ENCODE results near the gene IFIT2. TPM values are rescaled to one million over a fixed set of nuclear protein-coding genes. Genes with fewer than 3 reads are reported as not detected.
A peak's percentile ranks its signal among the peaks of the same experiment; 100 is the strongest.
"Not testable (repeated sequence)": the region's sequence is repeated elsewhere in the genome, so short reads cannot be mapped to it uniquely, and the experiment has no call there.

Gene IFIT2
- total and polyA plus RNA-seq, 4 donors: 9.1 to 16.3 (median 12.4) TPM

DNA sequence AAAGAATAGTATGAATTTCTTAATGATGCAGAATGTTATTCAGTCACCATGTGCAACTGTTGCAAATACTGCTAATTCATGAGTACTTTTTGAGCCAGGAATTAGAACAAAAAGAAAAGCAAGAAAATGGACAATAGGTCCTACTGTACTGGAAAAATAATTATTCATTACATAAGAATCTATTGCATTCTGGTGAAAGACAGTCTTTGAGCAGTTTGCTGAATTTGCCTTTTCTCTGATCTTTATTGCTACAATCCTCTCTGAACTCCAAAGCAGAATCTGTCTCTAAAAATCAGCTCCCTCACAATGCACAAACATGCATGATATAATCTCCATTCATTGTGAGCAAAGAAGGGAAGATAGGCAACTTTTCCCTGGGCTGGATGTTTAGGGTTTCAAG is 12.8 kb downstream of the IFIT2 start:
- no peaks in the 10 kb centered on the region for H3K36me3 ChIP-seq (ENCODE audit: control insufficient read depth, insufficient read depth, low read length)
- no peak overlapping the region for H3K4me3 ChIP-seq (ENCODE audit: low read depth, low read length)
- no peaks in the 10 kb centered on the region for H3K4me1 ChIP-seq (ENCODE audit: control insufficient read depth, insufficient read depth, low read length)
- H3K9me3 ChIP-seq (ENCODE audit: control insufficient read depth, insufficient read depth, low read length): no peaks in the 10 kb centered on the region
- DNase-seq (ENCODE audit: low read depth in 4 of 6, low spot score in 6 of 6): peak in 1 of 6 donors; percentile 55
- H3K27ac ChIP-seq (ENCODE audit: low read depth, low read length): peak overlapping the region; percentile 86
- no peaks in the 10 kb centered on the region for H3K27me3 ChIP-seq (ENCODE audit: control insufficient read depth, insufficient read depth, low read length)

DNA sequence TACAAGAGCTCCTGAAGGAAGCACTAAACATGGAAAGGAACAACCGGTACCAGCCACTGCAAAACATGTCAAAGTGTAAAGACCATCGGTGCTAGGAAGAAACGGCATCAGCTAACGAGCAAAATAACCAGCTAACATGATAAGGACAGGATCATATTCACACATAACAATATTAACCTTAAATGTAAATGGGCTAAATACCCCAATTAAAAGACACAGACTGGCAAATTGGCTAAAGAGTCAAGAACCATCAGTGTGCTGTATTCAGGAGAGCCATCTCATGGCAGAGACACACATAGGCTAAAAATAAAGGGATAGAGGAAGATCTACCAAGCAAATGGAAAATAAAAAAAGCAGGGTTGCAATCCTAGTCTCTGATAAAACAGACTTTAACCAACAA is 16.2 kb downstream of the IFIT2 start:
- H3K27me3 ChIP-seq (ENCODE audit: control insufficient read depth, insufficient read depth, low read length); H3K9me3 ChIP-seq (ENCODE audit: control insufficient read depth, insufficient read depth, low read length); H3K4me1 ChIP-seq (ENCODE audit: control insufficient read depth, insufficient read depth, low read length); DNase-seq (ENCODE audit: low read depth in 4 of 6, low spot score in 6 of 6); H3K36me3 ChIP-seq (ENCODE audit: control insufficient read depth, insufficient read depth, low read length); H3K27ac ChIP-seq (ENCODE audit: low read depth, low read length); H3K4me3 ChIP-seq (ENCODE audit: low read depth, low read length): not testable (repeated sequence)
- WGBS (ENCODE audit: insufficient coverage): 100% methylated on average over 1 of the region's 4 CpGs

DNA sequence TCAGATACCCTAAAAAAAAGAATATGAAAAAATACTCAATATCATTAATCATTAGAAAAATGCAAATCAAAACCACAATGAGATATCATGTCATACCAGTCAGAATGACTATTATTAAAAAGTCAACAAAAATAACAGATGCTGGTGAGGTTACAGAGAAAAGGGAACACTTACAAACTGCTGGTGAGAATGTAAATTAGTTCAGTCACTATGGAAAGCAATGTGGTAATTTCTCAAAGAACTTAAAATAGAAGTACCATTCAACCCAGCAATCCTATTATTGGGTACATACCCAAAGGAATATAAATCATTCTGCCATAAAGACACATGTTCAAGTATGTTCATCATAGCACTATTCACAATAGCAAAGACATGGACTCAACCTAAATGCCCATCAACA is 23.2 kb downstream of the IFIT2 start:
- H3K4me1 ChIP-seq (ENCODE audit: control insufficient read depth, insufficient read depth, low read length); H3K36me3 ChIP-seq (ENCODE audit: control insufficient read depth, insufficient read depth, low read length); H3K4me3 ChIP-seq (ENCODE audit: low read depth, low read length); DNase-seq (ENCODE audit: low read depth in 4 of 6, low spot score in 6 of 6); H3K27ac ChIP-seq (ENCODE audit: low read depth, low read length); H3K27me3 ChIP-seq (ENCODE audit: control insufficient read depth, insufficient read depth, low read length); H3K9me3 ChIP-seq (ENCODE audit: control insufficient read depth, insufficient read depth, low read length): not testable (repeated sequence)

DNA sequence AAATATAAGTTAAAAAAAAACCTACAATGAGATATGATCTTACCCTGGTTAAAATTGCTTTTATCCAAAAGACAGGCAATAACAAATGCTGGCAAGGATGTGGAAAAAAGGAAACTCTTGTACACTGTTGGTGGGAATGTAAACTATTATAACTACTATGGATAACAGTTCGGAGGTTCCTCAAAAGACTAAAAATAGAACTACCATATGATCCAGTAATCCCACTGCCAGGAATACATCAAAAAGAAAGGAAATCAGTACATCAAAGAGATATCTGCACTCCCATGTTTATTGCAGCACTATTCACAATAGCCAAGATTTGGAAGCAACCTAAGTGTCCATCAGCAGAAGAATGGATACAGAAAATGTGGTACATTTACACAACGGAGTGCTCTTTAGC is 24.0 kb downstream of the IFIT2 start:
- not testable (repeated sequence) for H3K4me1 ChIP-seq (ENCODE audit: control insufficient read depth, insufficient read depth, low read length); H3K27ac ChIP-seq (ENCODE audit: low read depth, low read length); H3K36me3 ChIP-seq (ENCODE audit: control insufficient read depth, insufficient read depth, low read length); DNase-seq (ENCODE audit: low read depth in 4 of 6, low spot score in 6 of 6); H3K9me3 ChIP-seq (ENCODE audit: control insufficient read depth, insufficient read depth, low read length); H3K4me3 ChIP-seq (ENCODE audit: low read depth, low read length); H3K27me3 ChIP-seq (ENCODE audit: control insufficient read depth, insufficient read depth, low read length)
- WGBS (ENCODE audit: insufficient coverage): no CpG with 5 or more reads among the region's 2 CpGs

DNA sequence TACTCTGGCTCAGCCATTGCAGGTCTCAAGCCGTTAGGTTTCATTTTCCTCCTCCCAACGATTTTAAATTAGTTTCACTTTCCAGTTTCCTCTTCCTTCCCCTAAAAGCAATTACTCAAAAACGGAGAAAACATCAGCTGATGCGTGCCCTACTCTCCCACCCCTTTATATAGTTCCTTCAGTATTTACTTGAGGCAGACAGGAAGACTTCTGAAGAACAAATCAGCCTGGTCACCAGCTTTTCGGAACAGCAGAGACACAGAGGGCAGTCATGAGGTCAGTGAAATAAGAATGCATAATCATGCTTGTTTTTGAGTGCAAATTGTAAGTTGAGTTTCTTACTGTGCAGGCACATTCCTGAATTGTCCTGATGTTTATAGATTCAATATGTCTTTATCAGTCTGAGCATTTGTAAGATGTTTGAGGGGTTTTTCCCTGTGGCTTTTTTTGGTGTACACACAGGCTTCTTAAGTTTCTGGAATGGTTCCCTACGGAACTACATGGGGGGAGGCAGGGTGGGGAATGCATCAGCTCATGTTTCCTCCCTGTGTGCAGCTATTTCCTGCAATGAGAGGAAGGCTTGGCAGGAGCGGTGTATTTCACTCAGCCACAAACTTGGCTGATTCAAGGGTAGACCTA is 26.1 kb downstream of the IFIT2 start, which contains the start of gene IFIT3:
Gene IFIT3 (plus strand): TSS at position 195 of the 639 bp plus-strand sequence. CDS start 77 bp downstream, at position 272.
- DNase-seq (ENCODE audit: low read depth in 4 of 6, low spot score in 6 of 6): peak in 3 of 6 donors; percentile 52 to 91 (median 80)
- Histone ChIP-seq H3K9me3 (ENCODE audit: control insufficient read depth, insufficient read depth, low read length) (no peaks in the 10 kb centered on the region), H3K4me3 (ENCODE audit: low read depth, low read length) (peak within 1 kb of the TSS; percentile 44), H3K27ac (ENCODE audit: low read depth, low read length) (peak within 1 kb of the TSS; percentile 95), H3K27me3 (ENCODE audit: control insufficient read depth, insufficient read depth, low read length) (no peaks in the 10 kb centered on the region), H3K4me1 (ENCODE audit: control insufficient read depth, insufficient read depth, low read length) (peaks cover 6% of the 10 kb centered on the region), H3K36me3 (ENCODE audit: control insufficient read depth, insufficient read depth, low read length) (no peaks in the 10 kb centered on the region)
- WGBS (ENCODE audit: insufficient coverage): 4% methylated on average over 6 of the region's 7 CpGs

DNA sequence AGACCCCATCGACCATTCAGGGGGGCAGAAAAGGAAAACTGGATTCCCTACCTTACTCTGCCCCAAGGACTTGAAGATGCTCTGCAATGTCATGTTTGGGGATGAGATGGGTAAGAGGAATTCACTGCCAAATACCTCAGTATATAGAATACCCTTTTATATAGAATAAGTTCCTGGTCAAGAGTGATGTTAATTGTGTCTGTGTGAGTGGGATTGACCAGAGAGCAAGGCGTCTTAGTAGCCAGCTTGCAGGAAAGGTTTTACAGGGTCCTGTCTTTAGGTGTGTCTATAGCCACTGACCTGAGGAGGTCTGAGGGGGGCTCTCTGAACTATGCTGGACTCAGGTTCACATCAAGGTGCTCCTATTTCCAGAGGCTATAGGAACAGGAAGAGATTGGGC is 27.3 kb downstream of the IFIT2 start:
- H3K27me3 ChIP-seq (ENCODE audit: control insufficient read depth, insufficient read depth, low read length): no peaks in the 10 kb centered on the region
- H3K4me1 ChIP-seq (ENCODE audit: control insufficient read depth, insufficient read depth, low read length): peaks cover 10% of the 10 kb centered on the region
- DNase-seq (ENCODE audit: low read depth in 4 of 6, low spot score in 6 of 6): no peak
- peak overlapping the region; percentile 95 for H3K27ac ChIP-seq (ENCODE audit: low read depth, low read length)
- 100% methylated on average over 1 of the region's 2 CpGs for WGBS (ENCODE audit: insufficient coverage)
- H3K36me3 ChIP-seq (ENCODE audit: control insufficient read depth, insufficient read depth, low read length): no peaks in the 10 kb centered on the region
- no peak overlapping the region for H3K4me3 ChIP-seq (ENCODE audit: low read depth, low read length)
- no peaks in the 10 kb centered on the region for H3K9me3 ChIP-seq (ENCODE audit: control insufficient read depth, insufficient read depth, low read length)

DNA sequence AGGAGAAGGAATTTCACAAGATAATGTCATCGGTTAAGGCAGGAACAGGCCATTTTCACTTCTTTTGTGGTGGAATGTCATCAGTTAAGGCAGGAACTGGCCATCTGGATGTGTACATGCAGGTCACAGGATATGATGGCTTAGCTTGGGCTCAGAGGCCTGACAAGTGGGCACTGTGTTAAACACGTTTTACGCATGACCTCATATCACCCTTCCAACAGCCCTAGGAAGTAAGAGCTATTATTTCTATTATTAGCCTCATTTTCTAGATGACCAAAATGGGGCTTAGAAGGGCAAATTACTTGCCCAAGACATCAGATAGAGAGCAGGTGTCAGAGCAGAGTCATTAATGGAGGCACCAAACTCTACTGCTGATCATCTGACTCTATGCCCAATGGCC is 28.2 kb downstream of the IFIT2 start:
- H3K27ac ChIP-seq (ENCODE audit: low read depth, low read length); H3K27me3 ChIP-seq (ENCODE audit: control insufficient read depth, insufficient read depth, low read length); H3K36me3 ChIP-seq (ENCODE audit: control insufficient read depth, insufficient read depth, low read length); DNase-seq (ENCODE audit: low read depth in 4 of 6, low spot score in 6 of 6); H3K9me3 ChIP-seq (ENCODE audit: control insufficient read depth, insufficient read depth, low read length); H3K4me1 ChIP-seq (ENCODE audit: control insufficient read depth, insufficient read depth, low read length); H3K4me3 ChIP-seq (ENCODE audit: low read depth, low read length): not testable (repeated sequence)
- WGBS (ENCODE audit: insufficient coverage): no CpG with 5 or more reads among the region's 3 CpGs

DNA sequence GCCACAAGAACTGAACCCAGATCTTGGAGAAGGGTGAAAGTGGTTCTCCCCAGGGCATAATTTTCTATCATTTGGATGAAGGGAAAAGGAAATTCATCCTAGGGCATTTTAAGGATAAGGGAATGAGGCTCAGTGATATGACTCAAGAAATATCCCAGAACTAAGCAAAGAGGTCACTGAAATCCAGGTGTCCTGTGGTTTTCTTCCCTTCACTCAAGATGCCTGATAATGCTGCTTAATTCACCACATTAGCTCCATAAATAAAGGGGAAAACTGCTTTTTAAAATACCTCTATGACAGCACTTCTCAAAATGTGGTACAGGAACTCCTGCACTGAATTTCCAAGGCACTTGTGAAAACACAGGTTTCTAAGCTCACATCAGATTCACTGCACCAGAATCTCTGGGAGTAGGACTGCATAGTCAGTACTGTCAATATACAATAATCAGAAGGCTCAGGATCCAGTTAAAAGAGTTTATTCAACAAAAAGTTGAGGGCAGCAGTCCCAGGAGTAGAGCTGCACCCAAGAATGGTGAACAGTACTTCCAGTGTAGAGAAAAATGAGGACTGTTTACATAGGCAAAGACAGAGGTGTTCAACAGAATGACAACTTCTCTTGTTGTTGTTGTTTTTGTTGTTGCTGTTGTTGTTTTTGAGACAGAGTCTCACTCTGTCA is 28.8 kb downstream of the IFIT2 start:
- H3K36me3 ChIP-seq (ENCODE audit: control insufficient read depth, insufficient read depth, low read length): no peaks in the 10 kb centered on the region
- no peak overlapping the region for H3K4me3 ChIP-seq (ENCODE audit: low read depth, low read length)
- peaks cover 10% of the 10 kb centered on the region for H3K4me1 ChIP-seq (ENCODE audit: control insufficient read depth, insufficient read depth, low read length)
- DNase-seq (ENCODE audit: low read depth in 4 of 6, low spot score in 6 of 6): no peak
- H3K9me3 ChIP-seq (ENCODE audit: control insufficient read depth, insufficient read depth, low read length): no peaks in the 10 kb centered on the region
- peak overlapping the region; percentile 3 for H3K27ac ChIP-seq (ENCODE audit: low read depth, low read length)
- no peaks in the 10 kb centered on the region for H3K27me3 ChIP-seq (ENCODE audit: control insufficient read depth, insufficient read depth, low read length)

DNA sequence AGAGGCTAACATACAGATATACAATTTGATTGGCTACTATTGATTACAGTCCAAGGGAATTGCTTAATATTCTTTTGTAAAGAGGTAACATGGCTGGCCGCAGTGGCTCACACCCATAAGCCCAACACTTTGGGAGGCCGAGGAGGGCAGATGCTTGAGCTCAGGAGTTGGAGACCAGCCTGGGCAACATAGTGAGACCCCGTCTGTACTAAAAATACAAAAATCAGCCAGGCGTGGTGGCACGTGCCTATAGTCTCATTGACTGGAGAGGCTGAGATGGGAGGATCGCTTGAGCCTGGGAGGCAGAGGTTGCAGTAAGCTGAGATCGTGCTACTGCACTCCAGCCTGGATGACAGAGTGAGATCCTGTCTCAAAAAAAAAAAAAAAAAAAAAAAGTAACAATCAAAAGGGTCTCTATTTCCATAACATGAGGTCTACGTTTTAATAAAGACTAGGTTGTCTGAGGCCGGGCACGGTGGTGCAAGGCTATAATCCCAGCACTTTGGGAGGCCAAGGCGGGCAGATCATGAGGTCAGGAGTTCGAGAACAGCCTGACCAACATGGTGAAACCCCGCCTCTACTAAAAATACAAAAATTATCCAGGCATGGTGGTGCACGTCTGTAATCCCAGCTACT is 29.8 kb downstream of the IFIT2 start:
- H3K27me3 ChIP-seq (ENCODE audit: control insufficient read depth, insufficient read depth, low read length); H3K4me3 ChIP-seq (ENCODE audit: low read depth, low read length); H3K4me1 ChIP-seq (ENCODE audit: control insufficient read depth, insufficient read depth, low read length); DNase-seq (ENCODE audit: low read depth in 4 of 6, low spot score in 6 of 6); H3K9me3 ChIP-seq (ENCODE audit: control insufficient read depth, insufficient read depth, low read length); H3K36me3 ChIP-seq (ENCODE audit: control insufficient read depth, insufficient read depth, low read length): not testable (repeated sequence)
- 98% methylated on average over 6 of the region's 14 CpGs for WGBS (ENCODE audit: insufficient coverage)
- peak overlapping the region; percentile 86 for H3K27ac ChIP-seq (ENCODE audit: low read depth, low read length)

DNA sequence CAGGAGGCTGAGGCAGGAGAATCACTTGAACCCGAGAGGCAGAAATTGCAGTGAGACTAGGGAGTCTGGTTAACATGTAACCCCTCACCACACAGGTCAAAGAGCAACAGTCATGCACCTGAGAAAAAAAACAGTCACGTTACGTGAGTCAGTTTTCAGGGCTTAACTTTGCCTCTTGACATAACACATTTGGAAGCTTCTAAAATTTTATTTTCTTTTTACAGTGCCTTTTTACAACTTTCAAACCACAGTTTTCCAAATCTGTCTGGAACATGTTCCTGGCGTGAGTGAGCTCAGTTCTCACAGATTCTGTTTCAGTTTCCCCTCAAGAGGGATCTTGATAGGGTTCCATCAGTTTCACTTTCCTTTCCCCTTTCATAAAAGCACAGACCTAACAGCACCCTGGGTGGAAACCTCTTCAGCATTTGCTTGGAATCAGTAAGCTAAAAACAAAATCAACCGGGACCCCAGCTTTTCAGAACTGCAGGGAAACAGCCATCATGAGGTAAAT is 30.3 kb downstream of the IFIT2 start:
- Histone ChIP-seq H3K27ac (ENCODE audit: low read depth, low read length) (peak overlapping the region; percentile 86), H3K4me1 (ENCODE audit: control insufficient read depth, insufficient read depth, low read length) (peaks cover 10% of the 10 kb centered on the region), H3K9me3 (ENCODE audit: control insufficient read depth, insufficient read depth, low read length) (no peaks in the 10 kb centered on the region), H3K4me3 (ENCODE audit: low read depth, low read length) (peak overlapping the region; percentile 28), H3K36me3 (ENCODE audit: control insufficient read depth, insufficient read depth, low read length) (no peaks in the 10 kb centered on the region), H3K27me3 (ENCODE audit: control insufficient read depth, insufficient read depth, low read length) (no peaks in the 10 kb centered on the region)
- 55% methylated on average over 4 of the region's 5 CpGs for WGBS (ENCODE audit: insufficient coverage)
- DNase-seq (ENCODE audit: low read depth in 4 of 6, low spot score in 6 of 6): peak in 1 of 6 donors; percentile 83
